Nephron progenitor cell (in vitro differentiated cells): ENCODE measurements around the gene EXOSC7.
A peak's percentile ranks its signal among the peaks of the same experiment; 100 is the strongest.

Experiments
- DNase-seq: peaks from one replicate; pipeline ENCODE4 v3.0.0; 2021
- H3K27ac Mint-ChIP-seq: 2 replicates; pipeline ENCODE4 v1.8.0; 2021; ENCODE audit warnings: mild to moderate bottlenecking, moderate library complexity, mixed read lengths
- H3K27me3 Mint-ChIP-seq: 2 replicates; pipeline ENCODE4 v1.8.0; 2021; ENCODE audit warnings: mild to moderate bottlenecking, low read depth, mixed read lengths; ENCODE audit not compliant: poor library complexity
- H3K36me3 Mint-ChIP-seq: 2 replicates; pipeline ENCODE4 v1.8.0; 2021; ENCODE audit warnings: low read depth, mixed read lengths
- H3K4me1 Mint-ChIP-seq: 2 replicates; pipeline ENCODE4 v1.8.0; 2021; ENCODE audit warnings: mixed read lengths
- H3K4me3 Mint-ChIP-seq: 2 replicates; pipeline ENCODE4 v1.8.0; 2021; ENCODE audit warnings: mild to moderate bottlenecking, moderate library complexity, mixed read lengths
- H3K9me3 Mint-ChIP-seq: 2 replicates; pipeline ENCODE4 v1.8.0; 2021; ENCODE audit warnings: mild to moderate bottlenecking, moderate library complexity, mixed read lengths
- TF ChIP-seq, protein P1 (sequence below): fragments of 200-600 bp; sonication (generic); IDR thresholded peaks from 2 replicates; pipeline ENCODE4 v1.5.0; 2021; ENCODE audit warnings: antibody characterized with exemption

The EXOSC7 gene

DNA sequence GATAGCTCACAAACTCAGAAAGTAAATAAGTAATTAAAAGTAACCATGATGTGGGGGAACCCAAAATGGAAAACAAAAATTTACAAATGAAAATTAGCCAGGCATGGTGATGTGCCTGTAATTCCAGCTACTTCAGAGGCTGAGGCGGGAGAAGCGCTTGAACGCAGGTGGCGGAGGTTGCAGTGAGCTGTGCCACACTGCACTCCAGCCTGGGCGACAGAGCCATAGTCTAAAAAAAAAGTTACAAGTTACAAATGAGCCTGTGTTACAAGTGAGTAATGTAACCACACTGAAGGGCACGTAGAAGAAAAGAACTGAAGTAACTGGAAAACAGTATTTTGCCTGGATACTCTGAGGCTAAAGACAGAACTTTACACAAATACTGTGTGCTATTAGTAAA lies 11.3 kb downstream of the EXOSC7 start:
- Mint-ChIP-seq H3K27ac (no peak overlapping the region), H3K36me3 (peaks cover 58% of the 10 kb centered on the region), H3K27me3 (no peaks in the 10 kb centered on the region), H3K4me1 (peaks cover 13% of the 10 kb centered on the region), H3K4me3 (no peak overlapping the region), H3K9me3 (peaks cover 13% of the 10 kb centered on the region)
- TF ChIP-seq, protein P1, sequence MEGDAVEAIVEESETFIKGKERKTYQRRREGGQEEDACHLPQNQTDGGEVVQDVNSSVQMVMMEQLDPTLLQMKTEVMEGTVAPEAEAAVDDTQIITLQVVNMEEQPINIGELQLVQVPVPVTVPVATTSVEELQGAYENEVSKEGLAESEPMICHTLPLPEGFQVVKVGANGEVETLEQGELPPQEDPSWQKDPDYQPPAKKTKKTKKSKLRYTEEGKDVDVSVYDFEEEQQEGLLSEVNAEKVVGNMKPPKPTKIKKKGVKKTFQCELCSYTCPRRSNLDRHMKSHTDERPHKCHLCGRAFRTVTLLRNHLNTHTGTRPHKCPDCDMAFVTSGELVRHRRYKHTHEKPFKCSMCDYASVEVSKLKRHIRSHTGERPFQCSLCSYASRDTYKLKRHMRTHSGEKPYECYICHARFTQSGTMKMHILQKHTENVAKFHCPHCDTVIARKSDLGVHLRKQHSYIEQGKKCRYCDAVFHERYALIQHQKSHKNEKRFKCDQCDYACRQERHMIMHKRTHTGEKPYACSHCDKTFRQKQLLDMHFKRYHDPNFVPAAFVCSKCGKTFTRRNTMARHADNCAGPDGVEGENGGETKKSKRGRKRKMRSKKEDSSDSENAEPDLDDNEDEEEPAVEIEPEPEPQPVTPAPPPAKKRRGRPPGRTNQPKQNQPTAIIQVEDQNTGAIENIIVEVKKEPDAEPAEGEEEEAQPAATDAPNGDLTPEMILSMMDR, result no peak
- DNase-seq, result no peak

DNA sequence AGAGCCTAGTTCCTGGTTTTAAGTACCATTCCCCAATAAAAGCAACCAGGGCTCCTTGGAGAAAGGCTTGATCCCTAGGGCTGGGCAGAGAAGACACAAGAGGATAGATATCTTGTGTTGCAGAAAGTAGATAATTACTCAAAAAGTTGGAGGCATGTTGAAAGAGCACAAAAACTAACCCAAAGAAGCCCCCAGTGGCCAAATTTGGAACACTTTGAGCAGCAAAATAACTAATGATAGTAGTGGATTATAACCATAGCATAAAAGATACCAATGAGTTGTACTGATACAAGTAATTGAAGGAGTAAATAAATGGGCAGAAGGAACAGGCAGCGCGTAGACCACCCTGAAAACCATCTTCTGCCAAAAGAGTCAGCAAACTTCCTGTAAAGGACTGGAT lies 12.0 kb downstream of the EXOSC7 start:
- H3K27me3 Mint-ChIP-seq, result no peaks in the 10 kb centered on the region
- no peak overlapping the region for H3K4me3 Mint-ChIP-seq
- DNase-seq, result no peak
- H3K9me3 Mint-ChIP-seq, result peaks cover 13% of the 10 kb centered on the region
- H3K27ac Mint-ChIP-seq, result no peak overlapping the region
- H3K4me1 Mint-ChIP-seq, result peaks cover 18% of the 10 kb centered on the region
- TF ChIP-seq, protein P1, result peak; percentile 33
- peaks cover 65% of the 10 kb centered on the region for H3K36me3 Mint-ChIP-seq

DNA sequence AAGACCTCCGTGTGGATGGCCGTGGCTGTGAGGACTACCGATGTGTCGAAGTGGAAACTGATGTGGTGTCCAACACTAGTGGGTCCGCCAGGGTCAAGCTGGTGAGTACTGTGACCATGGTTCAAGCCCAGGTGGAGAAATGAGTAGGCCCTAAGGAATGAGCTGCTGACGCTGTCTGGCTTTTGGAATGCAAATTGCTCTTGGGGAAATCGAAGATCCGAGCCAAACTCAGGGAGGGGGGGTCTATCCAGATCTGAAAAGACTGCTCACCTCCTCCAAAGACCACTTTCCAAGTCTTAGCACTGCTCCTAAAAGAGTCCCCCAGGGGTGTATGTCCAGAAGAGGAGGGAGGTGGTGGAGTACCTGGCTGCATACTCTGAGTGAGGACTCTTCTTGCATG lies 13.1 kb downstream of the EXOSC7 start:
- Mint-ChIP-seq H3K27me3 (no peaks in the 10 kb centered on the region), H3K4me3 (no peak overlapping the region)

DNA sequence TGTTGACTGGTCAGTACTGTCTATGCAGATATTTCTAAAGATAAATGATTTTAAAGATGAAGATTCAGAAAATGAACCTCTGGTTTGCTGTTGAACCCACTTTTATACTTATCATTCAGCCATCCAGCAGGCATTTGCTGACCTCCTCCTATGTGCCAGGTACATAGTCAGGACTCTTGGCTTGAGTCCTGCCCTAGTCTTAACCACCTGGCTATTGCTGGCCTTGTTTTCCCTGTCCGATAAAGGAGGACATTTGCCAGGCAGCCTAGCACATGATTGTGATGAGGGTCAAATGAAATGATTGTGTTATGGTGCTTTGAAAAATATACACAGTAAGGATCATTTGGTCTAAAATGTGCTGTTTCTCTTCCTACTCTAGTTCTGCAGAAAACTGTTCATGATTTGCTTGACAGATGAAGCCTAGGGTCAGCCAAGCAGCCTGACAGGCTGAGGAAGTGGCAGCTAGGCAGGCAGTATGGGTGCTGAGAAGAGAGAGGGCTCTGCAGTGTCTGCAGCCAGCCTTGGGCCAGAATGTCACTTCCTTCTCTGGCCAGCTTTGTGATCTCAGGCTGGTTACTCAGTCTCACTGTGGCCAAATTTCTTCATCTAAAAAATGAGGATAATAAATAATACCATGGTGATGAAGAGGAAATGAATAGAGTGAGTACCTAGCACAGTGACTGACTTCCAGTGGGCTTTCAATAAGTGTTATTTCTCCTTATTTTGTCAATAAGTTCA lies 13.8 kb downstream of the EXOSC7 start:
- H3K27ac Mint-ChIP-seq, result no peak overlapping the region
- peaks cover 35% of the 10 kb centered on the region for H3K4me1 Mint-ChIP-seq
- H3K9me3 Mint-ChIP-seq, result peaks cover 11% of the 10 kb centered on the region
- no peak for DNase-seq
- peaks cover 69% of the 10 kb centered on the region for H3K36me3 Mint-ChIP-seq
- no peaks in the 10 kb centered on the region for H3K27me3 Mint-ChIP-seq
- TF ChIP-seq, protein P1, result no peak
- H3K4me3 Mint-ChIP-seq, result no peak overlapping the region

More for the DNA sequence above, 13.1 kb downstream of the EXOSC7 start:
- no peak for DNase-seq
- H3K27ac Mint-ChIP-seq, result no peak overlapping the region
- peaks cover 13% of the 10 kb centered on the region for H3K9me3 Mint-ChIP-seq
- H3K36me3 Mint-ChIP-seq, result peaks cover 66% of the 10 kb centered on the region
- H3K4me1 Mint-ChIP-seq, result peaks cover 28% of the 10 kb centered on the region
- TF ChIP-seq, protein P1, result no peak

DNA sequence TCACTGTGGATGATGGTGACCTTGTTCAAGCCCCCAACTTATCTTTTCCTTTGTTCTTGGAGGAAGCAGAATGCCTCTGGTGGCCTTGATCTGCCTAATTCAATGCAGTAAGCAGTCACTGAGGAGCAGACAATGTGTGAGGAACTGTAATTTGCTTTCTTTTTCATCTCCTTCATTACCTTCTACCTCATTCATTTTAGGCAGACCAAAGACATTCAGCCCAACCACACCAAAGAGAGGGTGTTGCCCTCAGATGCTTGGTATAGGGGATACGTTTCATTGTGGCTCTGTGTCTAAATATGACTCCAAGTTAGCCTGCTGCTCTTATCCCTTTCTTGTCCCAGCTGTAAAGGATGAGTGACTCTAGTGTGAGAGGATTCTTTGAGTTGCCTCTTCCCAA lies 15.3 kb downstream of the EXOSC7 start:
- no peak overlapping the region for H3K27ac Mint-ChIP-seq
- H3K4me1 Mint-ChIP-seq, result peaks cover 49% of the 10 kb centered on the region
- no peak for DNase-seq
- TF ChIP-seq, protein P1, result no peak
- peaks cover 3% of the 10 kb centered on the region for H3K9me3 Mint-ChIP-seq
- peaks cover 65% of the 10 kb centered on the region for H3K36me3 Mint-ChIP-seq
- H3K27me3 Mint-ChIP-seq, result no peaks in the 10 kb centered on the region
- no peak overlapping the region for H3K4me3 Mint-ChIP-seq
